ENCODE data around the gene NCF4. TPM values are rescaled to one million over a fixed set of nuclear protein-coding genes. Genes with fewer than 3 reads are reported as not detected.

Gene NCF4
- total and polyA plus RNA-seq, 12 donors = 1.1 to 18.9 (median 3.6) TPM

DNA sequence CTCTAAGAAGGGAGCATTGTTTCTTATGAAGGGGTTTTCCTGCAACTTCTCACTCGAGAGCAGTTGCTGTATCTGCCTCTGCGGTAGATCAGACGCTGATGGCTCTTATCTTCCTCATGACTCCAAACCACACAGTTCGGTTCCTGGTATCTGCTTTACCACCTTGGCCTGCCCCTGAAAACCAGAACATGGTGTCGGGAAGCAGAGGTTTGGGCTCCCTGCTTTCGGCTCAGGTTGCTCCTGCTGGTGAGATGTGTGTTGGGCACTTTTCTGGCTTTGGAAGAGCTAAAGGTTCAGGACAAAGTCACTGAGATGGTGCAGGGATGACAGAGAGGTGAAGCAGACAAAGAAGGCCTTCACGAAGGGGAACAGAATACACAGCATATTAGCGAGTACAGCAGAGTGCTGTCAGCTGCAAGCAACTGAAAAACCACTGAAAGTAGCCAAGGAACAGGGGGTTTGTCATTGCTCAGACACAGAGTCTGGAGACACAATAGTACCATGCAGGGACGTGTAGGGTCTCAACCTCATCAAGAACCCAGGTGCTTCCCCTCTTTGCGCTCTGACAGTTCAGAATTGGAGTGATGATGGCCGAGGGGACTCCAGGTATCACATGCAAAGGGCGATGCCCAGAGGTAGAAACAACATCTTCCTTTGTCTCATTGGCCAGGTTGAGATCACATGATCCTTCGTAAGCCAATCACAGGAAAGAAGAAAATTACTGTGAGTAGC, 40.8 kb downstream of the NCF4 start:
- H3K27me3 ChIP-seq = peaks cover 0 to 43% (median 19%) of the 10 kb centered on the region in 7 donors
- peak overlapping the region in 1 of 10 donors; percentile 38 for H3K27ac ChIP-seq
- peaks cover 0 to 15% (median 2%) of the 10 kb centered on the region in 11 donors for H3K9me3 ChIP-seq
- intact Hi-C loops (cut with DNase I) = no loop called here
- TF ChIP-seq, protein P1, sequence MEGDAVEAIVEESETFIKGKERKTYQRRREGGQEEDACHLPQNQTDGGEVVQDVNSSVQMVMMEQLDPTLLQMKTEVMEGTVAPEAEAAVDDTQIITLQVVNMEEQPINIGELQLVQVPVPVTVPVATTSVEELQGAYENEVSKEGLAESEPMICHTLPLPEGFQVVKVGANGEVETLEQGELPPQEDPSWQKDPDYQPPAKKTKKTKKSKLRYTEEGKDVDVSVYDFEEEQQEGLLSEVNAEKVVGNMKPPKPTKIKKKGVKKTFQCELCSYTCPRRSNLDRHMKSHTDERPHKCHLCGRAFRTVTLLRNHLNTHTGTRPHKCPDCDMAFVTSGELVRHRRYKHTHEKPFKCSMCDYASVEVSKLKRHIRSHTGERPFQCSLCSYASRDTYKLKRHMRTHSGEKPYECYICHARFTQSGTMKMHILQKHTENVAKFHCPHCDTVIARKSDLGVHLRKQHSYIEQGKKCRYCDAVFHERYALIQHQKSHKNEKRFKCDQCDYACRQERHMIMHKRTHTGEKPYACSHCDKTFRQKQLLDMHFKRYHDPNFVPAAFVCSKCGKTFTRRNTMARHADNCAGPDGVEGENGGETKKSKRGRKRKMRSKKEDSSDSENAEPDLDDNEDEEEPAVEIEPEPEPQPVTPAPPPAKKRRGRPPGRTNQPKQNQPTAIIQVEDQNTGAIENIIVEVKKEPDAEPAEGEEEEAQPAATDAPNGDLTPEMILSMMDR (IDR thresholded peaks at IDR 0.05) = no peak
- no peak for DNase-seq
- H3K36me3 ChIP-seq = no peaks in the 10 kb centered on the region
- H3K4me3 ChIP-seq = no peak overlapping the region
- WGBS, 2 donors = 77 to 79% methylated on average over 13 of the region's 13 CpGs
- H3K4me1 ChIP-seq = peaks cover 0 to 31% (median 0%) of the 10 kb centered on the region in 9 donors
- no peak for ATAC-seq

DNA sequence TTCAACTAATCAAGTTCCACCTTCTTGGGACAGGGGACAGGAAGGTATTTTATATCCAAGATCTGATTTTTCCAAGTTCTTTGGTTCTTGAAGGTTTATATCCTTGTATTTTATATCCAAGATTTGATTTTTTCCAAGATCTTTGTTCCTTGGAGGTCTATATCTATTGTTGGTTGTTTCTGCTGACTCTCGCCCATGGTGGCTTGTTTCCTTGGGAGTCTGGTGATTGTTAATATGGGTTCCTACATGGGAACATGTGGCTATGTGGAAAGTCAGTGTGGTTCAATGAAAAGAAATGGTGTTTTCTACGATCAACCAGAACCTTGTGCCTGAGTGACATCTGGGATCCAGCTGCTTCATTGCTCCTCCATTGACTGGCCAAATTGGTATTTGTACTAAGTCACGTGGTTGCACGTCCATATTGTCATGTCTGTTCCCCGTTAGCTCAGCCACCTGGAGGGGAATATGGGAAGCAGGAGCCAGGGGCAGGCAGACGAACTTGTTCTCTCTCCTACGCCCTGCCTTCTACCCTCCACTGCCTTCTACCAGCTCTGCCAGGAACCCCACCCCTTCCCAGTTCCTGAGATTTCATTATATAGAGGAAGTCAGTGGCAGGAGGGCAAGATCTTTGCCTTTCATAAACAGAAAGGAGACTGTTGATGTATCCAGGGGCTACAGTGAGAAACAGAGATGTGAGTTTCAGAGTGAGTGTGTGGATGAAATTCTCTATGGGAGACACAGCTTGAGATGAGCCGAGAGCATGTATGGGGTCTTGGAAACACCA, 41.5 kb downstream of the NCF4 start:
- H3K9me3 ChIP-seq = peaks cover 0 to 15% (median 2%) of the 10 kb centered on the region in 11 donors
- H3K27me3 ChIP-seq = peaks cover 0 to 43% (median 19%) of the 10 kb centered on the region in 7 donors
- H3K4me1 ChIP-seq = peaks cover 0 to 31% (median 0%) of the 10 kb centered on the region in 9 donors
- H3K4me3 ChIP-seq = no peak overlapping the region
- intact Hi-C loops (cut with DNase I) = no loop called here
- H3K36me3 ChIP-seq = no peaks in the 10 kb centered on the region
- ATAC-seq = peak in 3 of 8 donors; percentile 37 to 73 (median 49)
- WGBS, 2 donors = 76 to 77% methylated on average over 8 of the region's 8 CpGs
- no peak overlapping the region for H3K27ac ChIP-seq
- no peak for DNase-seq
- TF ChIP-seq, protein P1 (IDR thresholded peaks at IDR 0.05) = no peak

DNA sequence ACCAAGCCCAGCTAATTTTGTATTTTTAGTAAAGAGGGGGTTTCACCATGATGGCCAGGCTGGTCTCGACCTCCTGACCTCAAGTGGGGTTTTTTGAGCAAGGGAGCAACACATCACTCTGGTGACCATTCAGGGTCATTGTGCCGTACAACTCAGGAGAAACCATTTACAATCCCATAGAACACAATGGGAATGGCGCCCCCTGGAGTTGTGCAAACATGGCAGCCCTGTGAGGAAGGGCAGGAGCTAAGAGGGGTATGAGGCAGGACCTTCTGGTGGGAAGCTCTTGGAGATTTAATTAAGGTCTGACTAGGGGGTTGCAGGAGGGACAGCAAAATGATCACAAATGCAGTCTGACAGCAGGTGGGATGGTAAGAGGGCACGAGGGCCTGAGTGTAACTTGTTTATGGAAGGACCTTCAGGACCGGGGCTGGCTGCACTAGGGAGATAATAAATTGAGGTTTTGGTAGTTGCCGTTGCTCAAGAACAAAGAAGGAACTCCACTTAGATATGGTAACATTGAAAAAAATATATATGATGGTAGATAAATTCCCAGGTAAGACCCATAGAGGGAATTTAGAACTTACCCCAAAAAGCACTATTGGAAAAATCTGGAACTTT, 43.6 kb downstream of the NCF4 start:
- H3K4me3 ChIP-seq = no peak overlapping the region
- intact Hi-C loops (cut with DNase I) = no loop called here
- TF ChIP-seq, protein P1 (IDR thresholded peaks at IDR 0.05) = no peak
- DNase-seq (no peak), ATAC-seq (no peak)
- no peaks in the 10 kb centered on the region for H3K36me3 ChIP-seq
- peaks cover 0 to 15% (median 2%) of the 10 kb centered on the region in 11 donors for H3K9me3 ChIP-seq
- H3K27me3 ChIP-seq = peaks cover 0 to 31% (median 14%) of the 10 kb centered on the region in 7 donors
- 80% methylated on average over 6 of the region's 6 CpGs for WGBS, 2 donors
- H3K27ac ChIP-seq = no peak overlapping the region
- H3K4me1 ChIP-seq = peaks cover 0 to 26% (median 0%) of the 10 kb centered on the region in 9 donors

Measured in heart right ventricle (tissue), 16 donors.